ENCODE data around the gene CLSTN2.

- TF ChIP-seq CTCF (IDR thresholded peaks at IDR 0.05) (no peak), POLR2A (IDR thresholded peaks at IDR 0.05) (no peak)
These were observed 40.4 kb upstream of the CLSTN2 start for GRCh38 chr3:139894643-139894989.
